ENCODE data around the gene HCAR2. TPM values are rescaled to one million over a fixed set of nuclear protein-coding genes. Genes with fewer than 3 reads are reported as not detected.
A peak's percentile ranks its signal among the peaks of the same experiment; 100 is the strongest.
"Not testable (repeated sequence)": the region's sequence is repeated elsewhere in the genome, so short reads cannot be mapped to it uniquely, and the experiment has no call there.

HCAR2 gene
- total RNA-seq, 1 donor from 2014 or later: 0.46 TPM

- ATAC-seq: no peak
- intact Hi-C loops (cut with DNase I): no loop called here
Observed at GRCh38 chr12:122722387-122722786, 19.2 kb upstream of the HCAR2 start.

GRCh38 chr12:122721057-122721545 is 17.9 kb upstream of the HCAR2 start:
- intact Hi-C loops (cut with DNase I): no loop called here
- no peak for DNase-seq (ENCODE audit: missing footprints)
- no peak for ATAC-seq

More at GRCh38 chr12:122722387-122722786, 19.2 kb upstream of the HCAR2 start:
- no peak for DNase-seq (ENCODE audit: missing footprints)

- ATAC-seq; DNase-seq (ENCODE audit: missing footprints); intact Hi-C loops (cut with DNase I): not testable (repeated sequence)
Observed at GRCh38 chr12:122716658-122717057, 13.5 kb upstream of the HCAR2 start, which contains the start of gene HCAR3. TSS of gene HCAR3 (minus strand) at chr12:122716811. CDS start at chr12:122716737, 74 bp downstream.

- ATAC-seq; DNase-seq (ENCODE audit: missing footprints); intact Hi-C loops (cut with DNase I): not testable (repeated sequence)
Observed at GRCh38 chr12:122715211-122715610, 12.1 kb upstream of the HCAR2 start.

GRCh38 chr12:122713491-122714188 is 10.5 kb upstream of the HCAR2 start:
- intact Hi-C loops (cut with DNase I); ATAC-seq; DNase-seq (ENCODE audit: missing footprints): not testable (repeated sequence)

GRCh38 chr12:122711266-122711665 is 8.1 kb upstream of the HCAR2 start:
- ATAC-seq; intact Hi-C loops (cut with DNase I); DNase-seq (ENCODE audit: missing footprints): not testable (repeated sequence)

- intact Hi-C loops (cut with DNase I); DNase-seq (ENCODE audit: missing footprints); ATAC-seq: not testable (repeated sequence)
Observed at GRCh38 chr12:122710341-122710740, 7.2 kb upstream of the HCAR2 start.

GRCh38 chr12:122709287-122709686 is 6.1 kb upstream of the HCAR2 start:
- intact Hi-C loops (cut with DNase I); ATAC-seq; DNase-seq (ENCODE audit: missing footprints): not testable (repeated sequence)

- DNase-seq (ENCODE audit: missing footprints); intact Hi-C loops (cut with DNase I); ATAC-seq: not testable (repeated sequence)
Observed at GRCh38 chr12:122703841-122704240, 684 bp upstream of the HCAR2 start.

- DNase-seq (ENCODE audit: missing footprints); intact Hi-C loops (cut with DNase I); ATAC-seq: not testable (repeated sequence)
Observed at GRCh38 chr12:122701481-122701880, 1.7 kb downstream of the HCAR2 start.

GRCh38 chr12:122700038-122700710 is 3.0 kb downstream of the HCAR2 start:
- ATAC-seq; intact Hi-C loops (cut with DNase I); DNase-seq (ENCODE audit: missing footprints): not testable (repeated sequence)

- ATAC-seq; DNase-seq (ENCODE audit: missing footprints); intact Hi-C loops (cut with DNase I): not testable (repeated sequence)
Observed at GRCh38 chr12:122696922-122697321, 6.2 kb downstream of the HCAR2 start.

GRCh38 chr12:122691566-122691965 is 11.6 kb downstream of the HCAR2 start:
- intact Hi-C loops (cut with DNase I): no loop called here
- DNase-seq (ENCODE audit: missing footprints) (no peak), ATAC-seq (no peak)

- intact Hi-C loops (cut with DNase I): no loop called here
- no peak for ATAC-seq
Observed at GRCh38 chr12:122688291-122688690, 14.9 kb downstream of the HCAR2 start.

GRCh38 chr12:122687086-122687485 is 16.1 kb downstream of the HCAR2 start:
- intact Hi-C loops (cut with DNase I): no loop called here
- no peak for DNase-seq (ENCODE audit: missing footprints)
- ATAC-seq: no peak

More at GRCh38 chr12:122688291-122688690, 14.9 kb downstream of the HCAR2 start:
- no peak for DNase-seq (ENCODE audit: missing footprints)

GRCh38 chr12:122686538-122686937 is 16.6 kb downstream of the HCAR2 start:
- DNase-seq (ENCODE audit: missing footprints) (no peak), ATAC-seq (no peak)
- intact Hi-C loops (cut with DNase I): no loop called here

- ATAC-seq (no peak), DNase-seq (ENCODE audit: missing footprints) (no peak)
Observed at GRCh38 chr12:122684297-122684813, 18.8 kb downstream of the HCAR2 start.

GRCh38 chr12:122681814-122682213 is 21.3 kb downstream of the HCAR2 start:
- DNase-seq (ENCODE audit: missing footprints) (no peak), ATAC-seq (peak; percentile 44)
- intact Hi-C loops (cut with DNase I): no loop called here

More at GRCh38 chr12:122684297-122684813, 18.8 kb downstream of the HCAR2 start:
- intact Hi-C loops (cut with DNase I): no loop called here

- DNase-seq (ENCODE audit: missing footprints); intact Hi-C loops (cut with DNase I); ATAC-seq: not testable (repeated sequence)
Observed at GRCh38 chr12:122680989-122681388, 22.2 kb downstream of the HCAR2 start.
